Mesodermal cell (in vitro differentiated cells): ENCODE results near the gene FAT4.

Experiments
- H3K27ac ChIP-seq: 2 replicates; pipeline ENCODE4 v1.7.0; 2013; ENCODE audit warnings: mild to moderate bottlenecking, low read depth, low read length, moderate library complexity; ENCODE audit not compliant: severe bottlenecking
- H3K36me3 ChIP-seq: 2 replicates; pipeline ENCODE4 v1.7.1; 2013; ENCODE audit warnings: mild to moderate bottlenecking, low read length, moderate library complexity; ENCODE audit not compliant: control insufficient read depth, insufficient read depth
- H3K4me1 ChIP-seq: one replicate; pipeline ENCODE4 v1.7.1; 2013; ENCODE audit warnings: mild to moderate bottlenecking, low read length; ENCODE audit not compliant: insufficient read depth, control insufficient read depth, poor library complexity, severe bottlenecking
- H3K4me3 ChIP-seq: 2 replicates; pipeline ENCODE4 v1.7.0; 2013; ENCODE audit warnings: low read length, control low read depth, mild to moderate bottlenecking; ENCODE audit not compliant: insufficient read depth, poor library complexity, severe bottlenecking; ENCODE audit errors: extremely low read depth
- H3K9me3 ChIP-seq: 2 replicates; pipeline ENCODE4 v1.7.1; 2013; ENCODE audit warnings: mild to moderate bottlenecking, low read length, moderate library complexity; ENCODE audit not compliant: control insufficient read depth
- WGBS, 2 experiments: methylation state at CpG; one replicate each; pipeline ENCODE4 v1.1.5; 2013; ENCODE audit warnings: missing lambda C conversion rate in 2 of 2; ENCODE audit not compliant: insufficient coverage in 2 of 2; 5-methylcytosine and 5-hydroxymethylcytosine counted together

Gene FAT4

GRCh38 chr4:125316791-125317524 lies 2.2 kb downstream of the FAT4 start:
- peaks cover 6% of the 10 kb centered on the region for H3K4me1 ChIP-seq
- no peaks in the 10 kb centered on the region for H3K9me3 ChIP-seq
- 1% methylated on average over 64 to 66 of the region's 66 CpGs for WGBS, 2 experiments
- H3K27ac ChIP-seq: no peak overlapping the region
- H3K36me3 ChIP-seq: peaks cover 23% of the 10 kb centered on the region
- peak overlapping the region; percentile 91 for H3K4me3 ChIP-seq

- H3K4me3 ChIP-seq: peak overlapping the region; percentile 91
- WGBS, 2 experiments: 13 to 16% methylated on average over 18 to 23 of the region's 23 CpGs
- H3K9me3 ChIP-seq: no peaks in the 10 kb centered on the region
- peaks cover 6% of the 10 kb centered on the region for H3K4me1 ChIP-seq
- H3K36me3 ChIP-seq: peaks cover 23% of the 10 kb centered on the region
- no peak overlapping the region for H3K27ac ChIP-seq
These were observed 2.7 kb downstream of the FAT4 start for GRCh38 chr4:125317525-125317877.

- Histone ChIP-seq H3K4me3 (no peak overlapping the region), H3K27ac (no peak overlapping the region), H3K4me1 (no peaks in the 10 kb centered on the region), H3K9me3 (no peaks in the 10 kb centered on the region), H3K36me3 (peaks cover 23% of the 10 kb centered on the region)
- 89% methylated on average over 2 of the region's 2 CpGs; no CpG with 5 or more reads in 1 of the 2 experiments for WGBS, 2 experiments
These were observed 4.6 kb downstream of the FAT4 start for GRCh38 chr4:125319311-125319710.

- Histone ChIP-seq H3K9me3 (no peaks in the 10 kb centered on the region), H3K27ac (no peak overlapping the region), H3K4me1 (no peaks in the 10 kb centered on the region), H3K4me3 (no peak overlapping the region), H3K36me3 (peaks cover 23% of the 10 kb centered on the region)
These were observed 7.1 kb downstream of the FAT4 start for GRCh38 chr4:125321709-125322365.

- Histone ChIP-seq H3K27ac (no peak overlapping the region), H3K9me3 (no peaks in the 10 kb centered on the region), H3K4me1 (no peaks in the 10 kb centered on the region), H3K36me3 (peaks cover 23% of the 10 kb centered on the region), H3K4me3 (peak overlapping the region; percentile 14)
- no CpG with 5 or more reads among the region's 1 CpG for WGBS, 2 experiments
These were observed 7.6 kb downstream of the FAT4 start for GRCh38 chr4:125322366-125322730.

- whole genome bisulfite sequencing, 2 experiments: 51% methylated on average over 2 of the region's 3 CpGs; no CpG with 5 or more reads in 1 of the 2 experiments
- H3K4me1 ChIP-seq: no peaks in the 10 kb centered on the region
These were observed 8.9 kb downstream of the FAT4 start for GRCh38 chr4:125323654-125324053.

GRCh38 chr4:125325733-125326132 lies 11.0 kb downstream of the FAT4 start:
- no peak overlapping the region for H3K4me3 ChIP-seq
- peaks cover 4% of the 10 kb centered on the region for H3K36me3 ChIP-seq
- no peaks in the 10 kb centered on the region for H3K4me1 ChIP-seq
- H3K9me3 ChIP-seq: no peaks in the 10 kb centered on the region
- no peak overlapping the region for H3K27ac ChIP-seq
- no CpG with 5 or more reads among the region's 1 CpG for WGBS, 2 experiments

More at GRCh38 chr4:125323654-125324053, 8.9 kb downstream of the FAT4 start:
- no peaks in the 10 kb centered on the region for H3K9me3 ChIP-seq
- no peak overlapping the region for H3K4me3 ChIP-seq
- no peak overlapping the region for H3K27ac ChIP-seq
- peaks cover 15% of the 10 kb centered on the region for H3K36me3 ChIP-seq

GRCh38 chr4:125331116-125331515 lies 16.4 kb downstream of the FAT4 start:
- Histone ChIP-seq H3K9me3 (no peaks in the 10 kb centered on the region), H3K36me3 (no peaks in the 10 kb centered on the region), H3K27ac (no peak overlapping the region), H3K4me3 (no peak overlapping the region), H3K4me1 (no peaks in the 10 kb centered on the region)
- WGBS, 2 experiments: no CpG with 5 or more reads among the region's 2 CpGs

- H3K9me3 ChIP-seq: no peaks in the 10 kb centered on the region
- no peak overlapping the region for H3K4me3 ChIP-seq
- 100% methylated on average over 1 of the region's 1 CpG; no CpG with 5 or more reads in 1 of the 2 experiments for WGBS, 2 experiments
- no peaks in the 10 kb centered on the region for H3K4me1 ChIP-seq
- no peaks in the 10 kb centered on the region for H3K36me3 ChIP-seq
- H3K27ac ChIP-seq: no peak overlapping the region
These were observed 20.2 kb downstream of the FAT4 start for GRCh38 chr4:125334926-125335325.

- no peak overlapping the region for H3K4me3 ChIP-seq
- no peak overlapping the region for H3K27ac ChIP-seq
- 83 to 95% methylated on average over 2 to 3 of the region's 4 CpGs for WGBS, 2 experiments
- H3K36me3 ChIP-seq: no peaks in the 10 kb centered on the region
- no peaks in the 10 kb centered on the region for H3K9me3 ChIP-seq
- no peaks in the 10 kb centered on the region for H3K4me1 ChIP-seq
These were observed 24.1 kb downstream of the FAT4 start for GRCh38 chr4:125338814-125339213.

- Histone ChIP-seq H3K36me3 (no peaks in the 10 kb centered on the region), H3K4me1 (no peaks in the 10 kb centered on the region), H3K9me3 (no peaks in the 10 kb centered on the region), H3K4me3 (no peak overlapping the region), H3K27ac (no peak overlapping the region)
- no CpG with 5 or more reads among the region's 2 CpGs for WGBS, 2 experiments
These were observed 29.4 kb downstream of the FAT4 start for GRCh38 chr4:125344198-125344597.
